ENCODE measurements around the gene UBE2E2. TPM values are rescaled to one million over a fixed set of nuclear protein-coding genes. Genes with fewer than 3 reads are reported as not detected.

Gene UBE2E2
- total and polyA plus RNA-seq, 2 donors (not counting 1 experiment from before 2014, with no cell fraction given), result 16.0 to 45.0 TPM

DNA sequence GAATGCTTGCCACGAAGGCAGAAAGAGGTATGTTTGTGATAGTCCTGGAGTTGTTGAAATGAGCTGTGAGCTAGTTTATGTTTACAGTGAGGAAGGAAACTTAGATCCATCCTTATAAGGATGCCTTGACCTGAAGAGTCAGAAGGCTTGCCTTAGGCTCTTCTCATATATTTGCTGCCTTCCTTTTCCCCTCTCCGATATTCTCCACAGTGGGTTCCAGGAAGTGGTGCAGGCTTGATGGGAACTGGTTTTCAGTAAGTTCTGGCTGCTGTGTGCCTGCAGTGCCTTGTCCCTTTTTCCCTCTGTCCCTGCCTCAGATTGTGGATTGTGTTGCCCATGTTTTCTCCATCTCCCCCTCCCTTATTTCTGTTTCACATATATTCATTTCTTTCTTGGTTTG, 315.3 kb downstream of the UBE2E2 start:
- no peak for TF ChIP-seq EZH2 (IDR thresholded peaks at IDR 0.05; ENCODE audit: borderline replicate concordance, insufficient read depth, low read depth, low read length, poor library complexity, severe bottlenecking)
- TF ChIP-seq, protein P1, sequence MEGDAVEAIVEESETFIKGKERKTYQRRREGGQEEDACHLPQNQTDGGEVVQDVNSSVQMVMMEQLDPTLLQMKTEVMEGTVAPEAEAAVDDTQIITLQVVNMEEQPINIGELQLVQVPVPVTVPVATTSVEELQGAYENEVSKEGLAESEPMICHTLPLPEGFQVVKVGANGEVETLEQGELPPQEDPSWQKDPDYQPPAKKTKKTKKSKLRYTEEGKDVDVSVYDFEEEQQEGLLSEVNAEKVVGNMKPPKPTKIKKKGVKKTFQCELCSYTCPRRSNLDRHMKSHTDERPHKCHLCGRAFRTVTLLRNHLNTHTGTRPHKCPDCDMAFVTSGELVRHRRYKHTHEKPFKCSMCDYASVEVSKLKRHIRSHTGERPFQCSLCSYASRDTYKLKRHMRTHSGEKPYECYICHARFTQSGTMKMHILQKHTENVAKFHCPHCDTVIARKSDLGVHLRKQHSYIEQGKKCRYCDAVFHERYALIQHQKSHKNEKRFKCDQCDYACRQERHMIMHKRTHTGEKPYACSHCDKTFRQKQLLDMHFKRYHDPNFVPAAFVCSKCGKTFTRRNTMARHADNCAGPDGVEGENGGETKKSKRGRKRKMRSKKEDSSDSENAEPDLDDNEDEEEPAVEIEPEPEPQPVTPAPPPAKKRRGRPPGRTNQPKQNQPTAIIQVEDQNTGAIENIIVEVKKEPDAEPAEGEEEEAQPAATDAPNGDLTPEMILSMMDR (IDR thresholded peaks at IDR 0.05), result no peak
- peaks cover 4 to 16% of the 10 kb centered on the region in 2 donors for H3K4me1 ChIP-seq (ENCODE audit: control insufficient read depth in 2 of 2, insufficient read depth in 2 of 2, low read length in 2 of 2)
- ATAC-seq (ENCODE audit: low read depth), result no peak
- peak overlapping the region in 1 of 2 donors; percentile 7 for H3K27ac ChIP-seq (ENCODE audit: low read length in 2 of 2)
- H2AFZ ChIP-seq (ENCODE audit: insufficient read depth, low read depth, low read length, poor library complexity, severe bottlenecking), result no peak overlapping the region
- H3K9ac ChIP-seq (ENCODE audit: low read length), result no peak overlapping the region
- DNase-seq, result no peak
- Mint-ChIP-seq H3K4me3 (no peak overlapping the region), H3K27ac (peak overlapping the region; percentile 22), H3K4me1 (peaks cover 33% of the 10 kb centered on the region), H3K27me3 (no peaks in the 10 kb centered on the region), H3K9me3 (ENCODE audit: insufficient read depth) (no peaks in the 10 kb centered on the region)
- no peak overlapping the region for H3K4me2 ChIP-seq (replicated peaks; ENCODE audit: low read depth, low read length, poor library complexity, severe bottlenecking)
- no CpG with 5 or more reads among the region's 2 CpGs for WGBS (ENCODE audit: insufficient coverage)
- H3K9me3 ChIP-seq (ENCODE audit: control extremely low read depth in 1 of 3, control insufficient read depth in 2 of 3, insufficient read depth in 1 of 3, low read length in 2 of 3), result no peaks in the 10 kb centered on the region
- ChIA-PET POLR2A (no interaction called here), CTCF (interaction anchor here (0.7 kb wide), 1 partner anchor 978 kb away, joined by 3 read pairs; no protein-coding TSS in a partner anchor)
- H3K36me3 ChIP-seq (replicated peaks in 1 of 2; ENCODE audit: control extremely low read depth in 1 of 2, control insufficient read depth in 1 of 2, extremely low read depth in 1 of 2, insufficient read depth in 2 of 2, low read length in 1 of 2), result peaks cover 0 to 3% of the 10 kb centered on the region in 2 experiments
- no peaks in the 10 kb centered on the region for H3K27me3 ChIP-seq (replicated peaks in 1 of 4; ENCODE audit: control extremely low read depth in 1 of 4, control insufficient read depth in 3 of 4, insufficient read depth in 4 of 4, low read length in 3 of 4)
- H4K20me1 ChIP-seq (ENCODE audit: control insufficient read depth, insufficient read depth, low read length, poor library complexity, severe bottlenecking), result no peaks in the 10 kb centered on the region
- intact Hi-C loops (cut with micrococcal nuclease), result no loop called here
- peaks cover 12% of the 10 kb centered on the region for H3K79me2 ChIP-seq (ENCODE audit: control insufficient read depth, insufficient read depth, low read length)
- no peak overlapping the region for H3K4me3 ChIP-seq (ENCODE audit: control extremely low read depth in 1 of 5, extremely low read depth in 1 of 5, insufficient read depth in 1 of 5, low read depth in 2 of 5, low read length in 4 of 5)

DNA sequence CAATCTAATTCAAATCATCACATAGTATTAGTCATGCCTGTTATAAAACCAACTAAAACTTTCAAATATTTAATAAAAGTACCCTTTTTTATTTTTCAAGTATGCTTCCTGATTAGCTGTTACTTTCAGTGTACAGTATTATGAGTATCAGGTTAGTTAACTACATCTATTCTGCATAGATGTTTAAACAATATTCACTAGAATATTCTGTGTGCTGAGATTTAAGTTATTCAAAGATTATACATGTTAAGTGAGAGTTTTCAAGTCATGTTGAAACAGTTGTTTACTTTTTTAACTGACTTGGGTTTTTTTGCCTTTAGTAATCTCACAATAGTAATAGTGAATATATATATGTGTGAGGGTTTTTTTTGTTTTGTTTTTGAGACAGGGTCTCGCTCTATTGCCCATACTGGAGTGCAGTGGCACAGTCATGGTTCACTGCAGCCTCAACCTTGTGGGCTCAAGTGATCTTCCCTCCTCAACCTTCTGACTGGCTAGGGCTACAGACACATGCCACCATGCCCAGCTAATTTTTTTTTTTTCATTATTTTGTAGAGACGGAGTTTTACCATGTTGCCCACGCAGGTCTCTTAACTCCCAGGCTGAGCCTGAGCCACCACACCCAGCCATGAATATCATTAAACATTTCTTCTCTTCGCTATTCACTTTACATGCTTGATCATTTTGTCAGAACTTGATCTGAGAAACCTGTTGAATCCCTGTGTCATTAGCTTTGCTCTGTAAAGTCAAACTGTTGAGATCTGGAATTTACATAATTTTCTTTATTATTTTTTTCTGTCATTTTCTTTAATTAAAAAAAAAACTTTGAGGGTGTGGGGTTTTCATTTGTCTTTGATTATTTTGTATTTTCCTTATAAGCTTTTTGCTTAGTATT, 316.4 kb downstream of the UBE2E2 start:
- Histone ChIP-seq H3K9ac (ENCODE audit: low read length) (no peak overlapping the region), H3K9me3 (ENCODE audit: control extremely low read depth in 1 of 3, control insufficient read depth in 2 of 3, insufficient read depth in 1 of 3, low read length in 2 of 3) (no peaks in the 10 kb centered on the region), H4K20me1 (ENCODE audit: control insufficient read depth, insufficient read depth, low read length, poor library complexity, severe bottlenecking) (no peaks in the 10 kb centered on the region), H3K79me2 (ENCODE audit: control insufficient read depth, insufficient read depth, low read length) (peaks cover 12% of the 10 kb centered on the region), H3K27me3 (replicated peaks in 1 of 4; ENCODE audit: control extremely low read depth in 1 of 4, control insufficient read depth in 3 of 4, insufficient read depth in 4 of 4, low read length in 3 of 4) (no peaks in the 10 kb centered on the region), H3K4me3 (ENCODE audit: control extremely low read depth in 1 of 5, extremely low read depth in 1 of 5, insufficient read depth in 1 of 5, low read depth in 2 of 5, low read length in 4 of 5) (peak overlapping the region in 1 of 5 experiments; percentile 19), H3K4me1 (ENCODE audit: control insufficient read depth in 2 of 2, insufficient read depth in 2 of 2, low read length in 2 of 2) (peaks cover 4 to 18% of the 10 kb centered on the region in 2 donors), H3K36me3 (replicated peaks in 1 of 2; ENCODE audit: control extremely low read depth in 1 of 2, control insufficient read depth in 1 of 2, extremely low read depth in 1 of 2, insufficient read depth in 2 of 2, low read length in 1 of 2) (peaks cover 0 to 3% of the 10 kb centered on the region in 2 experiments), H3K27ac (ENCODE audit: low read length in 2 of 2) (no peak overlapping the region), H2AFZ (ENCODE audit: insufficient read depth, low read depth, low read length, poor library complexity, severe bottlenecking) (no peak overlapping the region), H3K4me2 (replicated peaks; ENCODE audit: low read depth, low read length, poor library complexity, severe bottlenecking) (peak overlapping the region; percentile 48)
- Mint-ChIP-seq H3K9me3 (ENCODE audit: insufficient read depth) (no peaks in the 10 kb centered on the region), H3K4me1 (peaks cover 37% of the 10 kb centered on the region), H3K4me3 (peak overlapping the region; percentile 24), H3K27ac (peak overlapping the region; percentile 5), H3K27me3 (no peaks in the 10 kb centered on the region)
- ATAC-seq (ENCODE audit: low read depth), result peak; percentile 91
- DNase-seq, result peak; percentile 45
- WGBS (ENCODE audit: insufficient coverage), result no CpG with 5 or more reads among the region's 4 CpGs
- ChIA-PET POLR2A (no interaction called here), CTCF (interaction anchor here (0.6 to 1.5 kb wide), 5 partner anchors 51 to 646 kb away, joined by 3 read pairs; no protein-coding TSS in a partner anchor)
- intact Hi-C loops (cut with micrococcal nuclease), result no loop called here
- no peak for TF ChIP-seq EZH2 (IDR thresholded peaks at IDR 0.05; ENCODE audit: borderline replicate concordance, insufficient read depth, low read depth, low read length, poor library complexity, severe bottlenecking)
- TF ChIP-seq, protein P1 (IDR thresholded peaks at IDR 0.05), result no peak

Measured in B cell (primary cell).